H1 (cell line): ENCODE measurements around the gene RASD1.

Source experiments
- CHD2 ChIP-seq: IDR thresholded peaks from 2 replicates; pipeline ENCODE4 v1.6.1; 2012; ENCODE audit warnings: low read length, improper control_type of control experiment
- CTCF ChIP-seq, 3 experiments: IDR thresholded peaks; 1 replicate in 2 of 3; 2 replicates in 1 of 3; pipeline versions ENCODE4 v1.5.1 to v1.6.1; 2011; ENCODE audit warnings: low read length in 3 of 3, mild to moderate bottlenecking in 3 of 3, inconsistent platforms in 2 of 3, low read depth in 1 of 3, moderate library complexity in 1 of 3; ENCODE audit not compliant: insufficient read depth in 1 of 3; ENCODE audit errors: control extremely low read depth in 1 of 3
- EZH2 ChIP-seq: fragments of 200-600 bp; sonication (generic); IDR thresholded peaks from 2 replicates; pipeline ENCODE4 v1.7.1; 2012; ENCODE audit warnings: low read depth, mild to moderate bottlenecking, moderate library complexity, low read length, inconsistent platforms; ENCODE audit not compliant: severe bottlenecking
- GABPA ChIP-seq: IDR thresholded peaks from 2 replicates; pipeline ENCODE4 v1.6.1; 2011; ENCODE audit warnings: mild to moderate bottlenecking, low read length, moderate library complexity, borderline replicate concordance; ENCODE audit not compliant: insufficient read depth
- POLR2A ChIP-seq, 2 experiments: IDR thresholded peaks; 1 replicate in 1 of 2; 2 replicates in 1 of 2; pipeline ENCODE4 v1.6.1; 2011; ENCODE audit warnings: low read depth in 2 of 2, low read length in 2 of 2, mild to moderate bottlenecking in 2 of 2; ENCODE audit errors: control extremely low read depth in 1 of 2
- ZNF274 ChIP-seq: IDR thresholded peaks from 2 replicates; pipeline ENCODE4 v1.7.0; 2012; ENCODE audit warnings: low read length, borderline replicate concordance; ENCODE audit errors: extremely low read depth

DNA sequence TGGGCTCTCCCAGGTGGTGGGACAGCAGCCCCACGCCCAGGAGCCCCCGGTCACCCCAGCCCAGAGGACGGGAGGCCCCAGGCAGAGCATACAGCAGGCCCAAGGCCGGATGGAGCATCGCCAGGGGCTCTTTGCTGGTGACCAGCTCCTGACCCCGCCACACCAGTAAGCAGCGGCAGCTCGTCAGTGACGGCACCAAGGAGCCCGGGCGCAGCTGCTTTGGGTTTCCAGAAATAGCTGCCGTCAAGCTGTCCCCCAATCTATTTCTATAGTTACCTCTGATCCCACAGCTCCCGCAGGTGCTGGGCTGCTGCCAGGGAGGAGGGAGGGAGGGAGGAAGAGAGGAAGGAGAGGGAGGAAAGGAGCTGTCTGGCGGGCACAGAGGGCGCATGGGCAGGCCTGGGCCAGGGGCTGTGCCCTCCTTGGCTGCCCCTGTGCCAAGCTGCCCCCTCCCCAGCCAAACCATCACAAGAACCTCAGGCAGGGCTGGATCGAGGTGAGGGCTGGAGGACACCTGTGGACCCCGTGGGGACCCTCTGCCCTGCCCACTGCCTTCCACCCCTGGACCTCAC lies 10.8 kb upstream of the RASD1 start:
- TF ChIP-seq ZNF274 (no peak), EZH2 (no peak), CTCF (IDR thresholded peaks at IDR 0.05; ENCODE audit: control extremely low read depth in 1 of 3, insufficient read depth in 1 of 3, low read depth in 1 of 3, low read length in 3 of 3) (no peak), GABPA (no peak), POLR2A (IDR thresholded peaks at IDR 0.05; ENCODE audit: control extremely low read depth in 1 of 2, low read depth in 2 of 2, low read length in 2 of 2) (no peak), CHD2 (no peak)
